Measurements from ENCODE around the gene ERFE.

ERFE gene

DNA sequence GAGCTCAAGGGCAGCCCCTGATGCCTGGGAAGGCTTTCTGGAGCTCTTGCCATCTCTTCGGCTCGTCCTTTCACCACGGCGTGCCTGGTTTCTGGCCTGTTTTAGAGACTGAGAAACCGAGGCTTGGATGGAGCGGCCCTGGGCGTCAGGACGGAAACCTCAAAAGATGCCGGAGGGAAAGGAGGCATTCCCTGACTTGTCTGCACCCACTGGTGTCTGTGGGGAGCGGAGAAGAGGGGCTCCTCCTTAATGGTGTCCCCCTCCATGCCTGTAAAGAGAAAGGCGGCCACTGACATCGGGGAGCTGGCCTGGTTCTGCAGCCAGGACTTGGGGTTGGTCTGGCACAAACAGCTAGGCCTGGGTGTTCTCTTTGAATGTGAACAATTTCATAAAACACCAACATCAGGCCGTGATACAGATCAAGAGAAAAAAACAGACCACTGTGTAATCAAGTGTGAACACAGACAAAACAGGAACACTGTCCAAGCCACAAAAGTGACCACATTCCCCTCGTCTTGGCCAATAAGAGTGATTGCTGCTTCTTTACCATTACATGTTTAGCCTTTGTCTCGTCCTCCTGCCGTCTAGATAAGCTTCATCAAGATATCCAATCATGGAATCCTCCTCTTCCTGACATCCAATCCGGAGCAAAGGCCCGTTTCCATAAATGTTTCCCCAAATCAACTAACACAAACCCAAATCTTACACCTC is 45.4 kb downstream of the ERFE start:
- no peak for DNase-seq (ENCODE audit: low read depth in 2 of 2)

DNA sequence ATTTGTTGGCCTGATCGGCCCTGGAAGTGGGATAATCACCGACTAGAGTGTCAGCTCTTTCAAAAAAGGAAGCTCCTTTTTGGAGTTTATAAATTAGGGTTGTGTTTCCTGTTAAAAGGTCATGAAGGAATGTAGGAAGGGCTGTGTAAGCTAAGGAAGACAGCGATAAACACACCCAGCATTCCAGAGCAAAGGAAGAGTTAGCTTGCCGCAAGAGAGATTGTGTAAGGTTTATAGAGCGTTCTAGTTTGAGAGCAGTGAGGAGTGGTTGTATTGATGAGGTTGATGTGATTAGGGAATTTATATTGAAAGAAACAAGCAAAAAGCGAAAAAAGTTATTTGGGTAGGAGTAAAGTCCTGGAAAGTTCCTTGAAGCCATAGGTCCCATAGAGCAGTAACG is 48.2 kb downstream of the ERFE start:
- no peak for DNase-seq (ENCODE audit: low read depth in 2 of 2)

DNA sequence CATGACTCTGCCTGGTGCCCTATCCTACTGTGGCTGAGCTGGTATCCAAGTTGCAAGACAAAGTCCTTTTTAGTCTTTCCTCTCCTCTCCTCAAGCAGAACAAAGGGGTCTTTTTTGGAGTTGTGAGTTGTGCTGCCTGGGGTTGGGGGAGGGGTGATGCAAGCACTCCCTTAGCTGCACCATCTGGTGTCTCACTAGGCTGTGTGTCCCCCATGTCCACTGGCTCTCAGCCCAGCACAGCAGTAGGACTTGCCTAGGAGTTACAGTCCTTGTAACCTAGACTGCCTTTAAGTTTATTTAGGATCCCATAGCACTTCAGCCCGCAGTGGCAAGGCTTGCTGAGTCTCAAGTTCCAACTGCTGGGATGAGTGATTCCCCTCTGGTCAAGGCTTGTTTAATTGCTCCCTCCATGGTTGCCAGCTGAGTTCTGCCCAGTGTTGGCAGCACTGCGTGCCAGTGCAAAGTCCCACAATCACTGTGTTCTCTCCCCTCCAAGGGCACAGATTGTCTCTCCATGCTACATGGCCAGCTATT is 57.9 kb downstream of the ERFE start:
- DNase-seq (ENCODE audit: low read depth in 2 of 2), result no peak
